ENCODE data around the gene COX18. TPM values are rescaled to one million over a fixed set of nuclear protein-coding genes. Genes with fewer than 3 reads are reported as not detected.

Gene COX18
- polyA plus RNA-seq, 2 of the 4 experiments (the other 2 are of a cell fraction) = 9.7 to 17.6 TPM

- H3K27ac ChIP-seq = no peak overlapping the region
- no peak for ATAC-seq
- no peak overlapping the region for H3K4me3 ChIP-seq
- no peak for TF ChIP-seq CBX2 (IDR thresholded peaks at IDR 0.05; ENCODE audit: borderline replicate concordance, low read depth)
- TF ChIP-seq HDAC2 (IDR thresholded peaks at IDR 0.05) = no peak
- TF ChIP-seq NFE2L2 (conservative IDR thresholded peaks at IDR 0.05; ENCODE audit: low read length) = no peak
- no peak for TF ChIP-seq TP53 (CRISPR knock-in tag; IDR thresholded peaks at IDR 0.05)
- no peak for TF ChIP-seq SREBF2 (IDR thresholded peaks at IDR 0.05)
- TF ChIP-seq CBX8 (IDR thresholded peaks at IDR 0.05) = no peak
- TF ChIP-seq BHLHE40 (IDR thresholded peaks at IDR 0.05; ENCODE audit: low read depth, low read length) = no peak
- no peak for TF ChIP-seq CEBPB (IDR thresholded peaks at IDR 0.05)
- TF ChIP-seq GATA3 (IDR thresholded peaks at IDR 0.05; ENCODE audit: borderline replicate concordance) = no peak
- ChIA-PET POLR2A (no interaction called here), CTCF (no interaction called here)
- 66% methylated on average over 6 of the region's 6 CpGs for WGBS (ENCODE audit: missing lambda C conversion rate)
- DNase-seq (ENCODE audit: low read depth in 1 of 2, low spot score in 1 of 2) = no peak
- no peaks in the 10 kb centered on the region for H3K4me1 ChIP-seq
- FAIRE-seq = no peak
- no peaks in the 10 kb centered on the region for H3K9me3 ChIP-seq
- H3K4me2 ChIP-seq = no peak overlapping the region
These were observed 63.1 kb downstream of the COX18 start for GRCh38 chr4:73006286-73006990.

- ChIA-PET CTCF (no interaction called here), POLR2A (no interaction called here)
- H3K4me3 ChIP-seq = no peak overlapping the region
- H3K9me3 ChIP-seq = no peaks in the 10 kb centered on the region
- DNase-seq (ENCODE audit: low read depth in 1 of 2, low spot score in 1 of 2) = no peak
- 38% methylated on average over 1 of the region's 1 CpG for WGBS (ENCODE audit: missing lambda C conversion rate)
- H3K4me2 ChIP-seq = no peak overlapping the region
- no peak overlapping the region for H3K27ac ChIP-seq
- no peaks in the 10 kb centered on the region for H3K4me1 ChIP-seq
- no peak for FAIRE-seq
- no peak for ATAC-seq
- TF ChIP-seq FOSL2 (IDR thresholded peaks at IDR 0.05) = no peak
- no peak for TF ChIP-seq FOSL2 (CRISPR knock-in tag; IDR thresholded peaks at IDR 0.05)
- TF ChIP-seq RNF2 (IDR thresholded peaks at IDR 0.05; ENCODE audit: borderline replicate concordance, low read depth) = no peak
These were observed 64.0 kb downstream of the COX18 start for GRCh38 chr4:73005514-73005913.

Small RNA genes within 50 kb of the gene (small RNA-seq; reads per million reads assigned to genes)
- gene RNU6ATAC5P = 0 reads per million in 6 experiments

Other genes starting within 250 kb of the COX18 start
- 43.5 and 46.3 TPM in 2 replicates for gene ANKRD17, start 189.1 kb upstream of the COX18 start, polyA plus RNA-seq (2011; rRNA removed)
- gene ANKRD17, start 189.1 kb upstream of the COX18 start, polyA plus RNA-seq (2017; fragmentation: RNase III; extraction: RNeasy Plus Mini Kit Qiagen cat#74134 plus additional on column Dnase treatment) = 17.5 to 19.0 TPM (median 18.1 TPM) in 3 replicates